Ascending aorta (tissue), 2 donors: ENCODE data around the gene USP24. TPM values are rescaled to one million over a fixed set of nuclear protein-coding genes. Genes with fewer than 3 reads are reported as not detected.
"Not testable (repeated sequence)": the region's sequence is repeated elsewhere in the genome, so short reads cannot be mapped to it uniquely, and the experiment has no call there.

Experiments
- DNase-seq, 2 donors: peaks; one replicate each; pipeline ENCODE4 v3.0.0-alpha.2; 2019; ENCODE audit warnings: low spot score in 2 of 2
- H3K27ac ChIP-seq, 2 donors: fragments of 200-600 bp; sonication (generic); one replicate each; pipeline ENCODE4 v1.5.1; 2016 to 2017; ENCODE audit warnings: mild to moderate bottlenecking in 1 of 2
- H3K27me3 ChIP-seq: fragments of 200-600 bp; sonication (generic); one replicate; pipeline ENCODE4 v1.5.1; 2017
- H3K36me3 ChIP-seq, 2 donors: fragments of 200-600 bp; sonication (generic); one replicate each; pipeline ENCODE4 v1.5.1; 2016
- H3K4me1 ChIP-seq, 2 donors: fragments of 200-600 bp; sonication (generic); one replicate each; pipeline ENCODE4 v1.5.1; 2016 to 2017; ENCODE audit warnings: mild to moderate bottlenecking in 1 of 2
- H3K4me3 ChIP-seq, 2 donors: fragments of 200-600 bp; sonication (generic); one replicate each; pipeline ENCODE4 v1.5.1; 2016 to 2017; ENCODE audit warnings: mild to moderate bottlenecking in 1 of 2
- H3K9me3 ChIP-seq, 2 donors: fragments of 200-600 bp; sonication (generic); one replicate each; pipeline ENCODE4 v1.5.1; 2016
- CTCF ChIP-seq, 3 experiments: fragments of 200-600 bp in 2 of 3; fragments of 450-650 bp in 1 of 3; sonication (generic) in 2 of 3; IDR thresholded peaks; one replicate each; pipeline ENCODE4 v1.5.1; 2016 to 2019; ENCODE audit warnings: antibody characterized with exemption in 3 of 3, mild to moderate bottlenecking in 1 of 3, moderate library complexity in 1 of 3
- intact Hi-C: fragments of 100-400 bp; cut with DNase I; formaldehyde crosslinking; loops from one replicate; pipeline ENCODE4 v1.15.1; 2023
- total RNA-seq: library from RNA; depleted of rRNA; stranded (reverse); fragments of >200 nt; gene quantifications from one replicate; pipeline ENCODE4 v1.1.0, GENCODE V29; 2016

USP24 gene
- total RNA-seq, 1 donor from 2014 or later = 11.2 TPM

GRCh38 chr1:55200667-55201066, 14.5 kb downstream of the USP24 start:
- Histone ChIP-seq H3K9me3 (no peaks in the 10 kb centered on the region), H3K27me3 (no peaks in the 10 kb centered on the region), H3K4me3 (no peak overlapping the region), H3K4me1 (peaks cover 10 to 23% of the 10 kb centered on the region in 2 donors), H3K36me3 (no peaks in the 10 kb centered on the region), H3K27ac (no peak overlapping the region)
- intact Hi-C loops = no loop called here
- TF ChIP-seq CTCF (IDR thresholded peaks at IDR 0.05) = no peak
- DNase-seq = no peak

GRCh38 chr1:55199735-55200134, 15.4 kb downstream of the USP24 start:
- intact Hi-C loops, H3K27ac ChIP-seq, DNase-seq, H3K4me3 ChIP-seq, H3K36me3 ChIP-seq, H3K9me3 ChIP-seq, H3K27me3 ChIP-seq: not testable (repeated sequence)
- peaks cover 6 to 17% of the 10 kb centered on the region in 2 donors for H3K4me1 ChIP-seq

GRCh38 chr1:55198044-55198443, 17.1 kb downstream of the USP24 start:
- no peak for TF ChIP-seq CTCF (IDR thresholded peaks at IDR 0.05)
- intact Hi-C loops = no loop called here
- no peak overlapping the region for H3K27ac ChIP-seq
- H3K9me3 ChIP-seq = no peaks in the 10 kb centered on the region
- H3K27me3 ChIP-seq = no peaks in the 10 kb centered on the region
- no peak for DNase-seq
- no peaks in the 10 kb centered on the region for H3K36me3 ChIP-seq
- no peak overlapping the region for H3K4me3 ChIP-seq
- H3K4me1 ChIP-seq = peaks cover 2 to 7% of the 10 kb centered on the region in 2 donors

- H3K4me1 ChIP-seq = peaks cover 2 to 7% of the 10 kb centered on the region in 2 donors
- intact Hi-C loops = no loop called here
- no peak overlapping the region for H3K27ac ChIP-seq
- DNase-seq = no peak
- no peaks in the 10 kb centered on the region for H3K36me3 ChIP-seq
- TF ChIP-seq CTCF (IDR thresholded peaks at IDR 0.05) = no peak
- H3K4me3 ChIP-seq = no peak overlapping the region
- no peaks in the 10 kb centered on the region for H3K27me3 ChIP-seq
- H3K9me3 ChIP-seq = no peaks in the 10 kb centered on the region
Measured at GRCh38 chr1:55197099-55197498, 18.1 kb downstream of the USP24 start.

GRCh38 chr1:55196433-55197035, 18.6 kb downstream of the USP24 start:
- Histone ChIP-seq H3K4me1 (peaks cover 2 to 7% of the 10 kb centered on the region in 2 donors), H3K27ac (no peak overlapping the region), H3K9me3 (no peaks in the 10 kb centered on the region), H3K27me3 (no peaks in the 10 kb centered on the region), H3K4me3 (no peak overlapping the region), H3K36me3 (no peaks in the 10 kb centered on the region)
- intact Hi-C loops = no loop called here
- TF ChIP-seq CTCF (IDR thresholded peaks at IDR 0.05) = no peak
- DNase-seq = no peak

GRCh38 chr1:55195521-55196233, 19.5 kb downstream of the USP24 start:
- Histone ChIP-seq H3K9me3 (no peaks in the 10 kb centered on the region), H3K27me3 (no peaks in the 10 kb centered on the region), H3K4me3 (no peak overlapping the region), H3K27ac (no peak overlapping the region), H3K4me1 (peaks cover 2 to 7% of the 10 kb centered on the region in 2 donors), H3K36me3 (no peaks in the 10 kb centered on the region)
- DNase-seq = no peak
- intact Hi-C loops = no loop called here
- no peak for TF ChIP-seq CTCF (IDR thresholded peaks at IDR 0.05)
